OCI-LY7 (cell line): ENCODE results near the gene FUZ.

Source experiments
- CTCF ChIP-seq: fragments of 200-600 bp; sonication (generic); conservative IDR thresholded peaks from 2 replicates; pipeline ENCODE4 v1.5.1; 2014; ENCODE audit warnings: mild to moderate bottlenecking, antibody characterized with exemption, low read length, moderate library complexity, mixed read lengths
- EZH2phosphoT487 ChIP-seq: fragments of 200-600 bp; sonication (generic); IDR thresholded peaks from 2 replicates; pipeline ENCODE4 v1.6.1; 2018; ENCODE audit warnings: low read depth, borderline replicate concordance, mild to moderate bottlenecking, mixed run types, antibody characterized with exemption, low read length, moderate library complexity, mixed read lengths

DNA sequence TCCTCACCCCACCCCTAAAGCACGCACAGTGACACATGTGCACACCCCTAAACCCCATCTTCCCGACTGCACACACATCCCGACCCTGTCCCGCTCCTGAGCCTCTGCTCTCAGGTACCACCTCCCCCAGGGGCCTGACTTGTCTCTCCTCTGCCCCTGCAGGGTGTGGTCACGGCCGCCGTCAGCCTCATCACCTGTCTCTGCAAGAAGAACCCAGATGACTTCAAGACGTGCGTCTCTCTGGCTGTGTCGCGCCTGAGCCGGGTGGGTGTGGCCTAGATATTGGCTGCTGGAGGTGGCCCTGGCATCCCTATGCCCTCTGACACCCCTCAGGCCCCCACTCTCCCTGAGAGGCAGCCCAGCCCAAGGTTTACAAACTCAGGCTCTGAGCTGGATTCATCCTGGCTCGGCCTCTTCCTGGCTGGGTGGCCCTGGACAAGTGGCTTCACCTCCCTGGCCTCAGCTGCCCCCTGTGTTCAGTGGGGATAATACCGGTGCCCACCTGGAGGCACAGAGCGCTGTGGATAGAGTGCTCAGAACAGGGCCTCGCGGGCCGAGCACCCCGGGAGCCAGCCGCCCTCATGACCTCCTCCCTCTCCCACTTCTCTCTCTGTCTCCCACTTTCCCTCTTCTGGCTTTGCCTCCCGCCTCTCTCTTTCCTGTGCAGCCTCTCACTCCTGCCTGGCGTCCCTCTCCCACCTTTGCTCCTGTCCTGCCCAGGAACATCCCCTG is 20.1 kb downstream of the FUZ start:
- TF ChIP-seq CTCF (no peak), EZH2phosphoT487 (no peak)
